ENCODE results near the gene MSN.

DNA sequence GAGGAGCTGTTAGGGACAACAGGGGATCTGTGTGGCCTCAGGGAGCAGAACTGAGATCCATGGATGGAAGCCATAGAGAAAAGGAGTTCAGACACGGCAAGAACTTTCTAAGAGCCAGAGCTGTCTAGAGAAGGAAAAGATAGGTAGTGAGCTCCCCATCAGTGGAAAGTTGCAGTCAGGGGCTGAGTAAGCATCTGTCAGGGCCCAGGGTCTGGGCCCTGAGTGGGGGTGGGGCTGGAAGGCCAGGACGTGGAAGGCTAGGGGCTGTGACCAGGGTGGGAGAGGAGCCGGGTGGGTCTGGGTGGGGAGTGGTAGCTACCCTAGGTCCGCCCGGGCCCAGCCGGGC lies 324 bp upstream of the MSN start:
- TF ChIP-seq, protein P1, sequence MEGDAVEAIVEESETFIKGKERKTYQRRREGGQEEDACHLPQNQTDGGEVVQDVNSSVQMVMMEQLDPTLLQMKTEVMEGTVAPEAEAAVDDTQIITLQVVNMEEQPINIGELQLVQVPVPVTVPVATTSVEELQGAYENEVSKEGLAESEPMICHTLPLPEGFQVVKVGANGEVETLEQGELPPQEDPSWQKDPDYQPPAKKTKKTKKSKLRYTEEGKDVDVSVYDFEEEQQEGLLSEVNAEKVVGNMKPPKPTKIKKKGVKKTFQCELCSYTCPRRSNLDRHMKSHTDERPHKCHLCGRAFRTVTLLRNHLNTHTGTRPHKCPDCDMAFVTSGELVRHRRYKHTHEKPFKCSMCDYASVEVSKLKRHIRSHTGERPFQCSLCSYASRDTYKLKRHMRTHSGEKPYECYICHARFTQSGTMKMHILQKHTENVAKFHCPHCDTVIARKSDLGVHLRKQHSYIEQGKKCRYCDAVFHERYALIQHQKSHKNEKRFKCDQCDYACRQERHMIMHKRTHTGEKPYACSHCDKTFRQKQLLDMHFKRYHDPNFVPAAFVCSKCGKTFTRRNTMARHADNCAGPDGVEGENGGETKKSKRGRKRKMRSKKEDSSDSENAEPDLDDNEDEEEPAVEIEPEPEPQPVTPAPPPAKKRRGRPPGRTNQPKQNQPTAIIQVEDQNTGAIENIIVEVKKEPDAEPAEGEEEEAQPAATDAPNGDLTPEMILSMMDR (optimal IDR thresholded peaks at IDR 0.05 in 1 of 3, IDR thresholded peaks at IDR 0.05 in 1 of 3, conservative IDR thresholded peaks at IDR 0.05 in 1 of 3; ENCODE audit: extremely low read depth in 1 of 3, insufficient read depth in 2 of 3, low read length in 3 of 3), result no peak
- TF ChIP-seq EZH2 (IDR thresholded peaks at IDR 0.05; ENCODE audit: low read length), result no peak

Data from keratinocyte (primary cell).